ENCODE results near the gene CAPZB.

CAPZB gene

GRCh38 chr1:19311503-19311930 is 173.8 kb downstream of the CAPZB start:
- TF ChIP-seq CSRNP3 (CRISPR knock-in tag; IDR thresholded peaks at IDR 0.05) (no peak), ARNTL (CRISPR knock-in tag; IDR thresholded peaks at IDR 0.05; ENCODE audit: borderline replicate concordance, low read depth) (no peak), SNAI2 (CRISPR knock-in tag; IDR thresholded peaks at IDR 0.05) (no peak), PATZ1 (CRISPR knock-in tag; IDR thresholded peaks at IDR 0.05; ENCODE audit: borderline replicate concordance) (no peak), CREB5 (CRISPR knock-in tag; IDR thresholded peaks at IDR 0.05; ENCODE audit: low read depth) (no peak), BACH2 (CRISPR knock-in tag; IDR thresholded peaks at IDR 0.05; ENCODE audit: borderline replicate concordance) (no peak), TSHZ2 (CRISPR knock-in tag; IDR thresholded peaks at IDR 0.05) (no peak), ZNF70 (CRISPR knock-in tag; IDR thresholded peaks at IDR 0.05) (no peak), TCF4 (CRISPR knock-in tag; IDR thresholded peaks at IDR 0.05; ENCODE audit: borderline replicate concordance) (no peak)
- ATAC-seq = peak; percentile 49

- TF ChIP-seq BACH2 (CRISPR knock-in tag; IDR thresholded peaks at IDR 0.05; ENCODE audit: borderline replicate concordance) (no peak), PPARA (CRISPR knock-in tag; IDR thresholded peaks at IDR 0.05; ENCODE audit: borderline replicate concordance) (no peak), OSR1 (CRISPR knock-in tag; IDR thresholded peaks at IDR 0.05) (no peak), ZC3H10 (CRISPR knock-in tag; IDR thresholded peaks at IDR 0.05) (no peak), ZFP30 (CRISPR knock-in tag; IDR thresholded peaks at IDR 0.05) (no peak), CSDC2 (CRISPR knock-in tag; IDR thresholded peaks at IDR 0.05) (no peak), POU6F1 (CRISPR knock-in tag; IDR thresholded peaks at IDR 0.05; ENCODE audit: borderline replicate concordance, low read depth) (no peak), TSHZ2 (CRISPR knock-in tag; IDR thresholded peaks at IDR 0.05) (no peak), ISL1 (CRISPR knock-in tag; IDR thresholded peaks at IDR 0.05) (no peak), ZNF565 (CRISPR knock-in tag; conservative IDR thresholded peaks at IDR 0.05; ENCODE audit: low read depth) (no peak), GLIS3 (CRISPR knock-in tag; IDR thresholded peaks at IDR 0.05) (no peak), ZNF8 (CRISPR knock-in tag; IDR thresholded peaks at IDR 0.05) (no peak), ARNTL (CRISPR knock-in tag; IDR thresholded peaks at IDR 0.05; ENCODE audit: borderline replicate concordance, low read depth) (no peak)
- peak; percentile 40 for ATAC-seq
These were observed 174.4 kb downstream of the CAPZB start for GRCh38 chr1:19310720-19311502.

Measured in SK-N-SH treated with all-trans-retinoic acid at 6 μM for 48 hours (cell line).